Activated T-cell treated with anti-CD3 and anti-CD28 coated beads, Interleukin-2, amount 50 U/mL, for 72 hours (primary cell): ENCODE measurements around the gene HLCS. TPM values are rescaled to one million over a fixed set of nuclear protein-coding genes. Genes with fewer than 3 reads are reported as not detected.

Experiments
- ATAC-seq, 2 donors: fragments of 150-1000 bp; cut with Tn5 transposase; replicated peaks in 1 of 2; 2 replicates each; pipeline ENCODE4 v1.10.0; 2021; ENCODE audit warnings: moderate library complexity in 2 of 2, mild to moderate bottlenecking in 1 of 2
- DNase-seq, 2 donors: peaks; one replicate each; pipeline ENCODE4 v3.0.0; 2021 to 2022; ENCODE audit warnings: mixed read lengths in 1 of 2
- H3K27ac Mint-ChIP-seq: one replicate; pipeline ENCODE4 v1.8.0; 2022; ENCODE audit warnings: mild to moderate bottlenecking, moderate library complexity, mixed read lengths
- H3K27me3 Mint-ChIP-seq: one replicate; pipeline ENCODE4 v1.8.0; 2022; ENCODE audit warnings: low read depth, mixed read lengths
- H3K36me3 Mint-ChIP-seq, 2 donors: one replicate each; pipeline ENCODE4 v1.8.0; 2022; ENCODE audit warnings: mixed read lengths in 2 of 2, mild to moderate bottlenecking in 1 of 2; ENCODE audit not compliant: insufficient read depth in 2 of 2
- H3K4me1 Mint-ChIP-seq: one replicate; pipeline ENCODE4 v1.8.0; 2022; ENCODE audit warnings: low read depth, mixed read lengths
- H3K4me3 Mint-ChIP-seq, 2 donors: one replicate each; pipeline ENCODE4 v1.8.0; 2022; ENCODE audit warnings: mild to moderate bottlenecking in 2 of 2, mixed read lengths in 2 of 2, moderate library complexity in 2 of 2
- H3K9me3 Mint-ChIP-seq, 2 donors: one replicate each; pipeline ENCODE4 v1.8.0; 2022; ENCODE audit warnings: mixed read lengths in 2 of 2
- total RNA-seq, 2 donors: library from RNA; stranded (reverse); gene quantifications; one replicate each; pipeline ENCODE4 v1.2.3, GENCODE V29; 2022

The HLCS gene
- total RNA-seq, 2 donors from 2014 or later: 30.6 to 33.7 TPM

DNA sequence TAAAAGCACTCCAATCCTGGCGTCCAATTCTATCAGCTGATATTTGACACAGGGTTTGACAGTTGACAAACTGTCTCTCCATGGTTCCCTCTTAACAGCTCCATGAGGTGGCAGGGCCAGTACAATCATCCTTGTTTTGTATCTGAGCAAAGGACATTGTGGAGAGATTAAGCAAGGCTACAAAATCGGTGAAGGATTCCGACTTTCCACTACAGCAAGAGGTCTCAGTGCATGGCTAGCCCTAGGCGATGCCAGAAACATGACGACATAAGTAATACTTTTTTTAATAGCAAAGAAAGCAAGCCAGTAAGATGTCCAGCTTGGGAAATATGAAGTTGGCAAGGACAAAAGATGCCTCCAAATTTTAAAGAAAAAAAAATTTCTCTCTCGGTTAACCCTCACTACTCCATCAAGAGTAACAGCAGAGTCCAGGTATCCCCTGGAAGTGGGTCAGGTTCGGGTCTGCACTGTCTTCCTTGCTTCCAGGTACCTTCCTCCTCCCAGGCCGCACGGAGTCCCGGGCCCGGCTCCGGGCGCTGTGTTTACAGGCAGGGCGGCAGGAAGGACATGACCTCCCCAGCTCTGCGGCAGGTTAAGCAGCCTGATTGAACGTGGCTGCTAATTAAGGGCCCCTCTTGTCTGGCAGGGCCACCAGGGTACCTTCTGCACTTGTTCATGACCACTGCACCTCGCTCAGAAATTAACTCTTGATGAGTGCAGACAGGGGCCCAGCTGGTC lies 161.4 kb downstream of the HLCS start:
- Mint-ChIP-seq H3K4me1 (peaks cover 10% of the 10 kb centered on the region), H3K4me3 (no peak overlapping the region), H3K27me3 (no peaks in the 10 kb centered on the region), H3K27ac (peak overlapping the region; percentile 27), H3K36me3 (peaks cover 1 to 4% of the 10 kb centered on the region in 2 donors), H3K9me3 (peaks cover 0 to 1% of the 10 kb centered on the region in 2 donors)
- ATAC-seq (no peak), DNase-seq (no peak)

DNA sequence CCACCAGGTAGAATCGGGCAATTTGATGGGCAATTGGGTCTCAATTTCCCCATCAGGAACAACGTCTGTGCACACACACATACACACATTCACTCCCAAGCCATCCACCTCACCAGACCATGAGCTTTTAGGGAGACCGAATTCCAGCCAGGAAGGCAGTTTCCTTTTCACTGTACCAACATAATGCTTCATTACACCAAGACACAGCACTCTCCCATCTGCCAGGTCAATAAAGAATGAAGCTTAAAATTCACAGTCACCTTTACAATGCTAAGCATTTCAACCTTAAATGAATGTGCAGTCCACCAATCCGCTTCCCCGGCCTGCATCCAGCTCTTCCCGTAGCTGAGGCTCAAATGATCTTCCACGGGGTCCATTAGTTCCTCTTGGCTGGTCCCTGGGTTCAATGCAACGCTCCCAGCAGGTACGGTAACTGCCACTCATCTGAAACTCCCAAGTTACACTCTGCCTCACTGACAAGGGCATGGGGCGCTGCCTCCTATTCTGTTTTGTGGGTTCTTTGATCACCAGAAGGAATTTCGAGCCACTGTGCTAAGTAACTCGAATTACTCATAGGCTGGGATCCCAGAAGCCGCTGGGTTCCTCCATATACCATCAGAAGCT lies 162.5 kb downstream of the HLCS start:
- H3K4me1 Mint-ChIP-seq: peaks cover 10% of the 10 kb centered on the region
- ATAC-seq (no peak), DNase-seq (no peak)
- peaks cover 6 to 7% of the 10 kb centered on the region in 2 donors for H3K36me3 Mint-ChIP-seq
- H3K27me3 Mint-ChIP-seq: no peaks in the 10 kb centered on the region
- H3K27ac Mint-ChIP-seq: no peak overlapping the region
- no peak overlapping the region for H3K4me3 Mint-ChIP-seq
- H3K9me3 Mint-ChIP-seq: peaks cover 3 to 6% of the 10 kb centered on the region in 2 donors

- DNase-seq (no peak), ATAC-seq (no peak)
- peaks cover 7 to 9% of the 10 kb centered on the region in 2 donors for H3K36me3 Mint-ChIP-seq
- H3K4me1 Mint-ChIP-seq: peaks cover 10% of the 10 kb centered on the region
- H3K9me3 Mint-ChIP-seq: peaks cover 3 to 8% of the 10 kb centered on the region in 2 donors
- no peak overlapping the region for H3K27ac Mint-ChIP-seq
- no peaks in the 10 kb centered on the region for H3K27me3 Mint-ChIP-seq
- H3K4me3 Mint-ChIP-seq: no peak overlapping the region
Measured at GRCh38 chr21:36803051-36803645, 163.3 kb downstream of the HLCS start.

- no peaks in the 10 kb centered on the region for H3K27me3 Mint-ChIP-seq
- ATAC-seq (no peak), DNase-seq (no peak)
- no peaks in the 10 kb centered on the region for H3K4me1 Mint-ChIP-seq
- peaks cover 10 to 16% of the 10 kb centered on the region in 2 donors for H3K36me3 Mint-ChIP-seq
- no peak overlapping the region for H3K27ac Mint-ChIP-seq
- H3K4me3 Mint-ChIP-seq: no peak overlapping the region
- peaks cover 10 to 13% of the 10 kb centered on the region in 2 donors for H3K9me3 Mint-ChIP-seq
Measured at GRCh38 chr21:36800734-36801133, 165.7 kb downstream of the HLCS start.

GRCh38 chr21:36799869-36800268 lies 166.6 kb downstream of the HLCS start:
- no peaks in the 10 kb centered on the region for H3K4me1 Mint-ChIP-seq
- H3K27me3 Mint-ChIP-seq: no peaks in the 10 kb centered on the region
- DNase-seq (no peak), ATAC-seq (no peak)
- H3K36me3 Mint-ChIP-seq: peaks cover 10 to 16% of the 10 kb centered on the region in 2 donors
- H3K4me3 Mint-ChIP-seq: no peak overlapping the region
- no peak overlapping the region for H3K27ac Mint-ChIP-seq
- peaks cover 10 to 13% of the 10 kb centered on the region in 2 donors for H3K9me3 Mint-ChIP-seq

DNA sequence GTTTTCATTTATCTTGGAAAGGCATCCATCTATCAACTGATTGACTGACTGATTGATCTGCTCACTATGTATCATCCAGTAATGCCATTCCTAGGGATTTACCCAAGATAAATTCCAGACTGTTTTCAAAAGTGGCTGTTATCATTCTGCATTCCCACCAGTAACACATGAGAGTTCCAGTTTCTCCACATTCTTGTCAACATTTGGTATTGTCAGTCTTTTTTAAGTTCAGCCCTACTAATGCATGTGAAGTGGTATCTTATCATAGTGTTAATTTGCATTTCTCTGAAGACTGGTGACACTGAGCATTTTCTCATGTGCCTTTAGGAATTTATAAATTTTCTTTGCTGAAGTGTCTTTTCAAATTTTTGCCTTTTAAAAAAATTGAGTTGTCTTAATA lies 168.0 kb downstream of the HLCS start:
- Mint-ChIP-seq H3K9me3 (peaks cover 10 to 13% of the 10 kb centered on the region in 2 donors), H3K36me3 (peaks cover 8 to 16% of the 10 kb centered on the region in 2 donors), H3K4me3 (no peak overlapping the region), H3K4me1 (no peaks in the 10 kb centered on the region), H3K27me3 (no peaks in the 10 kb centered on the region), H3K27ac (no peak overlapping the region)
- no peak for DNase-seq
- ATAC-seq: no peak

GRCh38 chr21:36796070-36796469 lies 170.4 kb downstream of the HLCS start:
- ATAC-seq: no peak
- Mint-ChIP-seq H3K36me3 (peaks cover 8 to 16% of the 10 kb centered on the region in 2 donors), H3K9me3 (peaks cover 10 to 13% of the 10 kb centered on the region in 2 donors), H3K4me1 (peaks cover 4% of the 10 kb centered on the region), H3K27me3 (no peaks in the 10 kb centered on the region), H3K4me3 (no peak overlapping the region), H3K27ac (no peak overlapping the region)
- no peak for DNase-seq

GRCh38 chr21:36792505-36792967 lies 173.9 kb downstream of the HLCS start:
- peaks cover 1 to 2% of the 10 kb centered on the region in 2 donors for H3K9me3 Mint-ChIP-seq
- no peak overlapping the region for H3K27ac Mint-ChIP-seq
- peaks cover 2 to 3% of the 10 kb centered on the region in 2 donors for H3K36me3 Mint-ChIP-seq
- peaks cover 4% of the 10 kb centered on the region for H3K4me1 Mint-ChIP-seq
- peak; percentile 76 to 91 for ATAC-seq
- H3K4me3 Mint-ChIP-seq: no peak overlapping the region
- no peaks in the 10 kb centered on the region for H3K27me3 Mint-ChIP-seq
- peak; percentile 2 to 5 for DNase-seq

DNA sequence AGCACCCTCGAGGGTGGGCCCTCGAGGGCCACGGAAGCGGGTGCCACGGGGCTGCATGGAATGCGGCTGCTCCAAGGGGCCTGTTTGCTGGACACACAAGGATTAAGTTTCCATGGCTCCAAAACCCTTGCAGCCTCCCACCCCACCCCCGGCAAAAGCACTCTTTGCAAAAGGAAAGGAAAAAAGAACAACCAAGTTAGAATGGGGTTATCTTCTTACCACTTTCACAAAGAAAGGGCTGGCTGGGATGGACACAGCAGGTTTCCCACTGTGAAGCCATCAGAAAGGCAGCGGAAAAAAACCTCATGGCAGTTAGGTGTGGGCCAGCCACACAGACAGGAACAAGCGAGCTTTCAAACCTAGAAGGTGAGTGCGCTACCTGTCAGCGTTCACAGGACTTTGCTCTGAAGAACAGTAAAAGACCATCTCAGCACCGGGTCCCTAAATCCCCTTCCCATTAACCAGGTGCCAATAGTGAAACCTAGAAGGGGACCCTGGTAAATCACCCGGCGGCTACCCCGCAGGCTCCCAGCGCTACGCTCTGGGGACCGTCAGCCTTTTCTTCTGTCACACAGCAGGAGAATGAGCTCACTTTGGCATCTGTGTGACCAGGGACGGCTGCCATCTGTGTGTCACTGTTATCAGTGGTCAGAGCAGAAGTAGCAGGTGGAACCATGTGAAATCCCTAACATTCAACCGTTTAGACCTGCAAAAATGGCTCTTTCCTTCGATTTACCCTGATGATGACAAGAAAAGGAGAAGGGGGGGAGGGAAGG lies 174.6 kb downstream of the HLCS start:
- Mint-ChIP-seq H3K4me1 (peaks cover 4% of the 10 kb centered on the region), H3K4me3 (no peak overlapping the region), H3K36me3 (peaks cover 2 to 3% of the 10 kb centered on the region in 2 donors), H3K27ac (no peak overlapping the region), H3K9me3 (peaks cover 0 to 1% of the 10 kb centered on the region in 2 donors), H3K27me3 (no peaks in the 10 kb centered on the region)
- DNase-seq: no peak
- no peak for ATAC-seq

DNA sequence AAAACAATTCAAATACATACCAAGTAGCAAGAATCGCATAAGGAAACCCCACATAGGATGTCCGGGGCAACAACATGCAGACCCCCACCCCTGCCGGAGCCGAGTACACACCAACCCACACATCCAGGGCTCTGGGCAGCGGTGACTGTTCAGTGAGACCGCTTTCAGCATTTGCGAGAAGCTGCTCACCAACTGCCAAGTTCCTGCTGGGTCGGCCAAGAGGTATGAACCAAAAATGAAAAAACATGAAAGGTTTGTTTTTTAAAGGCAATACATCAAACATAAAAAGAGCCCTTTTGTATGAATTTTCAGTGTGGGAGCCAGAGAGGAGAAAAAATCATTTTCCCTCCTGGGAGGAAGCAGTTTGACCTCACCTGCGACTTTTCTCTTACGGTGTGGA lies 175.3 kb downstream of the HLCS start:
- DNase-seq (no peak), ATAC-seq (no peak)
- Mint-ChIP-seq H3K36me3 (peaks cover 2 to 3% of the 10 kb centered on the region in 2 donors), H3K27ac (peak overlapping the region; percentile 8), H3K9me3 (no peaks in the 10 kb centered on the region), H3K4me1 (peaks cover 4% of the 10 kb centered on the region), H3K4me3 (no peak overlapping the region), H3K27me3 (no peaks in the 10 kb centered on the region)

GRCh38 chr21:36790616-36791015 lies 175.9 kb downstream of the HLCS start:
- Mint-ChIP-seq H3K27ac (peak overlapping the region; percentile 8), H3K36me3 (peaks cover 0 to 2% of the 10 kb centered on the region in 2 donors), H3K27me3 (no peaks in the 10 kb centered on the region), H3K4me3 (no peak overlapping the region), H3K4me1 (peaks cover 4% of the 10 kb centered on the region), H3K9me3 (no peaks in the 10 kb centered on the region)
- DNase-seq (no peak), ATAC-seq (no peak)

- H3K4me3 Mint-ChIP-seq: no peak overlapping the region
- H3K9me3 Mint-ChIP-seq: no peaks in the 10 kb centered on the region
- H3K36me3 Mint-ChIP-seq: peaks cover 0 to 2% of the 10 kb centered on the region in 2 donors
- peaks cover 4% of the 10 kb centered on the region for H3K4me1 Mint-ChIP-seq
- no peaks in the 10 kb centered on the region for H3K27me3 Mint-ChIP-seq
- no peak for ATAC-seq
- DNase-seq: no peak
- H3K27ac Mint-ChIP-seq: no peak overlapping the region
Measured at GRCh38 chr21:36788120-36788638, 178.3 kb downstream of the HLCS start.
